Measurements from ENCODE around the gene ZNF684. TPM values are rescaled to one million over a fixed set of nuclear protein-coding genes. Genes with fewer than 3 reads are reported as not detected.
"Not testable (repeated sequence)": the region's sequence is repeated elsewhere in the genome, so short reads cannot be mapped to it uniquely, and the experiment has no call there.

The ZNF684 gene
- 3.1 TPM for polyA plus RNA-seq (ENCODE audit: insufficient read length)

- peak; percentile 90 for DNase-seq (ENCODE audit: low read depth)
Measured at GRCh38 chr1:40531381-40532061, at the start of gene ZNF684. Gene ZNF684 (plus strand): TSS chr1:40531637. CDS start chr1:40533167, 1,530 bp downstream.

- DNase-seq (ENCODE audit: low read depth) = no peak
Measured at GRCh38 chr1:40495315-40495903, 36.0 kb upstream of the ZNF684 start.

GRCh38 chr1:40502651-40503050, 28.8 kb upstream of the ZNF684 start:
- not testable (repeated sequence) for DNase-seq (ENCODE audit: low read depth)

GRCh38 chr1:40507973-40508372, 23.5 kb upstream of the ZNF684 start:
- no peak for DNase-seq (ENCODE audit: low read depth)

- DNase-seq (ENCODE audit: low read depth) = peak; percentile 34
Measured at GRCh38 chr1:40508375-40509341, 22.8 kb upstream of the ZNF684 start, which contains the start of gene EXO5. Gene EXO5 (plus strand): TSS chr1:40508767. CDS start chr1:40514545, 5,778 bp downstream.

- no peak for DNase-seq (ENCODE audit: low read depth)
Measured at GRCh38 chr1:40519517-40519916, 11.9 kb upstream of the ZNF684 start.

- peak; percentile 13 for DNase-seq (ENCODE audit: low read depth)
Measured at GRCh38 chr1:40530735-40531380, 579 bp upstream of the ZNF684 start.

GRCh38 chr1:40532062-40532389, 589 bp downstream of the ZNF684 start:
- DNase-seq (ENCODE audit: low read depth) = no peak

GRCh38 chr1:40532844-40533424, 1.5 kb downstream of the ZNF684 start:
- no peak for DNase-seq (ENCODE audit: low read depth)

- no peak for DNase-seq (ENCODE audit: low read depth)
Measured at GRCh38 chr1:40534589-40534988, 3.2 kb downstream of the ZNF684 start.

GRCh38 chr1:40535732-40536131, 4.3 kb downstream of the ZNF684 start:
- DNase-seq (ENCODE audit: low read depth) = no peak

GRCh38 chr1:40539338-40539737, 7.9 kb downstream of the ZNF684 start:
- no peak for DNase-seq (ENCODE audit: low read depth)

GRCh38 chr1:40546957-40547356, 15.5 kb downstream of the ZNF684 start:
- DNase-seq (ENCODE audit: low read depth) = no peak

GRCh38 chr1:40553017-40553416, 21.6 kb downstream of the ZNF684 start:
- DNase-seq (ENCODE audit: low read depth) = no peak

- DNase-seq (ENCODE audit: low read depth) = not testable (repeated sequence)
Measured at GRCh38 chr1:40554807-40555206, 23.4 kb downstream of the ZNF684 start.

GRCh38 chr1:40556121-40556520, 24.7 kb downstream of the ZNF684 start:
- no peak for DNase-seq (ENCODE audit: low read depth)

- not testable (repeated sequence) for DNase-seq (ENCODE audit: low read depth)
Measured at GRCh38 chr1:40558241-40558640, 26.8 kb downstream of the ZNF684 start.

- DNase-seq (ENCODE audit: low read depth) = no peak
Measured at GRCh38 chr1:40562185-40562584, 30.7 kb downstream of the ZNF684 start.

- no peak for DNase-seq (ENCODE audit: low read depth)
Measured at GRCh38 chr1:40563266-40563665, 31.8 kb downstream of the ZNF684 start.

- no peak for DNase-seq (ENCODE audit: low read depth)
Measured at GRCh38 chr1:40564506-40564905, 33.1 kb downstream of the ZNF684 start.

- no peak for DNase-seq (ENCODE audit: low read depth)
Measured at GRCh38 chr1:40564913-40565312, 33.5 kb downstream of the ZNF684 start.
